ENCODE measurements around the gene ZNF23. TPM values are rescaled to one million over a fixed set of nuclear protein-coding genes. Genes with fewer than 3 reads are reported as not detected.
A peak's percentile ranks its signal among the peaks of the same experiment; 100 is the strongest.

Gene ZNF23
- total RNA-seq, 2 donors from 2014 or later = 2.8 to 4.8 TPM

GRCh38 chr16:71489122-71489521, 27.1 kb upstream of the ZNF23 start, which contains the start of gene ZNF19:
TSS of gene ZNF19 (minus strand) at chr16:71489324. CDS start at chr16:71482114, 7,210 bp downstream.
- H3K9me3 ChIP-seq = no peaks in the 10 kb centered on the region
- no peak within 1 kb of the TSS for H3K4me3 ChIP-seq
- TF ChIP-seq CTCF (IDR thresholded peaks at IDR 0.05) = no peak
- DNase-seq (ENCODE audit: low spot score) = no peak
- no peaks in the 10 kb centered on the region for H3K36me3 ChIP-seq
- H3K27me3 ChIP-seq = no peaks in the 10 kb centered on the region
- H3K4me1 ChIP-seq = no peaks in the 10 kb centered on the region
- no peak within 1 kb of the TSS for H3K27ac ChIP-seq

DNA sequence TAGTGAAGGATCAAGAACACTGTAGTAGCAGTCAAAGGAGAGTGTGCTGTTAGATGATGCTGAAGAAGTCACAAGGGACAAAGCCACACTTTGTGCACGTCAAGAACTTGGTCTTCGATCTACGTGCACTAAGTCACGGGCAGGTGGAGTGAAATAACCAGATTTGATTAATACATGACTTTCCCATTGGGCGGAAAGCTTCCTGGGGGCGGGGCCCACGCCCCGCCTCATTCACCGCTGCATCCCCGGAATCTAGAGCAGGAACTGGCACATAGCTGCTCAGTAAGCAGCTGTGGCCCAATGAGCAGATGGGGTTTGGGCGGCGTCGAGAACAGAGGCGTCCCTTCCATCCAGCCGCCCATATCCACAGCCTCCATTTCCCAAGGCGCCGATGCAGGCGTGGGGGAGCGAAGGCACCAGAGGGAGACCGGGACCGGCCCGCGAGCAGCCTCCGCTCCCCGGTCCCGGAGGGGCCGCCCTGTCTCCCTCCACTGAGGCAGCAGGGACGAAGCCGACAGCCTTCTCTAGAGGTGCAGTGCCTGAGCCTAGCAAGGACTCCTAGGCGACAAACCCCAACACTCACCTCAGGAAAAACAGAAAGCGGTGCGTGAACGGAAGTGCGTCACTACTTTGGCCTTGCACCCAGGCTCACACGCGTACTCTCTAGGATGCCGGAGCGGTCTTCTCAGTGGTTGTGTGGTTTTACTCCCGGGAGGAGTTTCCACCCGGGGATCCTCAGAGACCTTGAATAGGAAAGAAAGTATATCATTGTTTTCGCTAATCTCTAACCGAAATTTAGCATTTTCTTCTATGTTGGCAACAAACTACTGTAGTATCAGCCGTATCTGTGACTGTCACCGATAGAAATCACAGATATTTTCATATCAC, 22.2 kb upstream of the ZNF23 start:
- peak; percentile 93 for DNase-seq (ENCODE audit: low spot score)
- no peak for TF ChIP-seq CTCF (IDR thresholded peaks at IDR 0.05)

DNA sequence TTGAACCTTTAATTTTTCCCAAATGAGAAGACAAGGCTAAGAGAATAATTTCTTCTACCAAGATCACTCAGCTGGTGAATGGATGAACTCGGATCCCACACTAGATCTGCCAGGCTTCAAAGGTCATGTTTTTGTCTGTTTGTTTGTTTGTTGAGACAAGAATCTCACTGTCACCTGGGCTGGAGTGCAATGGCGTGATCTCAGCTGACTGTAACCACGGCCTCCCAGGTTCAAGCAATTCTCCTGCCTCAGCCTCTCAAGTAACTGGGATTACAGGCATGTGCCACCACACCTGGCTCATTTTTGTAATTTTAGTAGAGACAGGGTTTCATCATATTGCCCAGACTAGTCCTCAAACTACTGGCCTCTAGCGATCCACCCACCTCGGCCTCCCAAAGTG, 20.5 kb upstream of the ZNF23 start:
- Histone ChIP-seq H3K27me3 (no peaks in the 10 kb centered on the region), H3K36me3 (peaks cover 8% of the 10 kb centered on the region), H3K4me1 (peaks cover 0 to 11% of the 10 kb centered on the region in 2 donors), H3K9me3 (no peaks in the 10 kb centered on the region), H3K4me3 (no peak overlapping the region), H3K27ac (no peak overlapping the region)
- DNase-seq (ENCODE audit: low spot score) = no peak
- no peak for TF ChIP-seq CTCF (IDR thresholded peaks at IDR 0.05)

More for the DNA sequence above, 22.2 kb upstream of the ZNF23 start:
- H3K4me1 ChIP-seq = peaks cover 0 to 11% of the 10 kb centered on the region in 2 donors
- H3K36me3 ChIP-seq = no peaks in the 10 kb centered on the region
- H3K27me3 ChIP-seq = no peaks in the 10 kb centered on the region
- H3K27ac ChIP-seq = peak overlapping the region; percentile 92 to 98
- no peaks in the 10 kb centered on the region for H3K9me3 ChIP-seq
- H3K4me3 ChIP-seq = peak overlapping the region; percentile 86 to 89

- Histone ChIP-seq H3K9me3 (no peaks in the 10 kb centered on the region), H3K27me3 (no peaks in the 10 kb centered on the region), H3K4me1 (peaks cover 0 to 11% of the 10 kb centered on the region in 2 donors), H3K36me3 (peaks cover 23% of the 10 kb centered on the region), H3K4me3 (no peak overlapping the region), H3K27ac (no peak overlapping the region)
- TF ChIP-seq CTCF (IDR thresholded peaks at IDR 0.05) = no peak
- DNase-seq (ENCODE audit: low spot score) = no peak
These were observed 18.9 kb upstream of the ZNF23 start for GRCh38 chr16:71480956-71481355.

GRCh38 chr16:71479420-71479819, 17.4 kb upstream of the ZNF23 start:
- DNase-seq (ENCODE audit: low spot score) = no peak
- Histone ChIP-seq H3K4me1 (peaks cover 0 to 11% of the 10 kb centered on the region in 2 donors), H3K9me3 (no peaks in the 10 kb centered on the region), H3K36me3 (peaks cover 38% of the 10 kb centered on the region), H3K4me3 (no peak overlapping the region), H3K27ac (no peak overlapping the region), H3K27me3 (no peaks in the 10 kb centered on the region)
- peak in 1 of 2 donors; percentile 22 for TF ChIP-seq CTCF (IDR thresholded peaks at IDR 0.05)

Measured in right atrium auricular region (tissue), 2 donors.